Cortex of kidney (tissue), 1 donor: ENCODE results near the gene CRHR2.
"Not testable (repeated sequence)": the region's sequence is repeated elsewhere in the genome, so short reads cannot be mapped to it uniquely, and the experiment has no call there.

Experiments
- DNase-seq: peaks from one replicate; lab custom pipeline; 2025; lab: John Stamatoyannopoulos, UW

The CRHR2 gene

GRCh38 chr7:30654296-30655090 is 27.8 kb downstream of the CRHR2 start:
- no peak for DNase-seq

- DNase-seq = no peak
These were observed 29.3 kb downstream of the CRHR2 start for GRCh38 chr7:30652698-30653641.

GRCh38 chr7:30652132-30652531 is 30.1 kb downstream of the CRHR2 start:
- no peak for DNase-seq

- DNase-seq = no peak
These were observed 31.8 kb downstream of the CRHR2 start for GRCh38 chr7:30650421-30650808.

GRCh38 chr7:30649717-30650420 is 32.4 kb downstream of the CRHR2 start:
- DNase-seq = no peak

GRCh38 chr7:30648744-30649540 is 33.3 kb downstream of the CRHR2 start:
- no peak for DNase-seq

GRCh38 chr7:30647589-30648364 is 34.5 kb downstream of the CRHR2 start:
- no peak for DNase-seq

- no peak for DNase-seq
These were observed 36.1 kb downstream of the CRHR2 start for GRCh38 chr7:30646154-30646553.

GRCh38 chr7:30645661-30646060 is 36.6 kb downstream of the CRHR2 start:
- DNase-seq = no peak

- no peak for DNase-seq
These were observed 37.8 kb downstream of the CRHR2 start for GRCh38 chr7:30644286-30644955.

GRCh38 chr7:30642789-30643188 is 39.5 kb downstream of the CRHR2 start:
- no peak for DNase-seq

GRCh38 chr7:30642322-30642721 is 39.9 kb downstream of the CRHR2 start:
- DNase-seq = not testable (repeated sequence)

GRCh38 chr7:30635798-30636197 is 46.5 kb downstream of the CRHR2 start:
- DNase-seq = no peak

- DNase-seq = no peak
These were observed 47.5 kb downstream of the CRHR2 start for GRCh38 chr7:30634634-30635201.

- DNase-seq = no peak
These were observed 48.0 kb downstream of the CRHR2 start for GRCh38 chr7:30634193-30634626.

GRCh38 chr7:30633223-30633622 is 49.0 kb downstream of the CRHR2 start:
- DNase-seq = no peak

- DNase-seq = no peak
These were observed 51.3 kb downstream of the CRHR2 start for GRCh38 chr7:30630986-30631385.

GRCh38 chr7:30627026-30627425 is 55.2 kb downstream of the CRHR2 start:
- no peak for DNase-seq

GRCh38 chr7:30625283-30625682 is 57.0 kb downstream of the CRHR2 start:
- no peak for DNase-seq

- no peak for DNase-seq
These were observed 63.3 kb downstream of the CRHR2 start for GRCh38 chr7:30618961-30619360.
